NAMALWA (cell line): Measurements from ENCODE around the gene GLUD1.
"Not testable (repeated sequence)": the region's sequence is repeated elsewhere in the genome, so short reads cannot be mapped to it uniquely, and the experiment has no call there.

Experiments used
- DNase-seq: peaks from one replicate; pipeline ENCODE4 v3.0.0-alpha.2; 2015; ENCODE audit warnings: low spot score

Gene GLUD1

DNA sequence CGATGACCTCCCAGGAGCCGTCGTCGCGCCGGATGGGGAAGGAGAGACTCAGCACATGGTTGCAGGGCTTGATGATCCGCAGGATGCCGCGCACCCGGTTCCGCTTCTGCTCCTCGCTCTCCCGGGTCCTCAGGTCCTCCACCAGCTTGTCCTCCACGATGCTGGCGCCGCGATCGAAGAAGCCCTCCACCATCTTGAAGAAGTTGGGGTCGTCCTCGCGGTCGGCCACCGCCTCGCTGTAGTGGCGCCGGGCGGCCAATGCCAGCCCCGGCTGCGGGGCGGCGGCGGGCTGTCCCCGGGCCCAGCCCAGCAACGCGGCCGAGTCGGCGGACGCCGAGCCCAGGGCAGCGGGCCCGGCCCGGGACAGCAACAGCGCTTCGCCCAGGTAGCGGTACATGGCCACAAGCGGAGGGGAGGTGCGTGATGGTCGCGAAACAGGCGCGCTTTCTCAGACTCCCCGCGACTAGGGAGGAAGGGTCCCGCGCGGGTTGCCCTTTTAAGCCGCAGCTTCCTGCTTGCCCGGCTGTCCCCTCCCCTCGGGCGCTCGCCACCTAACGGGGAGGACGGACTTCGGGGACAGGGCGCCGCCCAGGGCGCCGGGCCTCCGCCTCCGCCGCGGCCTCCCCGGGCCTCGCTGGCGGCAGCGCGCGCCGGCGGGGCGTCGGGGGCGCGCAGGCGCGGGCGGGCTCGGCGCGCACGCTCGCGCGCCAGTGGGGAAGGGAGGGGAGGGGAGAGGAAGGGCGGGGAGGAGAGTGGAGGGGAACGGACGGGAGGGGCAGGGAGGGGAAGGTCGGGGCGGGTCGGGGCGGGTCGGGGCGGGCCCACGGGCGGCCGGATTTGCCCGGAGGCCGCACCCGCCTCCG is at the start of gene GLUD1, which contains the start of gene SHLD2:
TSS of gene GLUD1 (minus strand) at position 471 of the 863 bp plus-strand sequence. CDS start at position 397, 74 bp downstream.
TSS of gene SHLD2 (plus strand) at position 834 of the 863 bp plus-strand sequence. CDS start 56,149 bp downstream, outside the sequence.
- DNase-seq, result peak; percentile 94

DNA sequence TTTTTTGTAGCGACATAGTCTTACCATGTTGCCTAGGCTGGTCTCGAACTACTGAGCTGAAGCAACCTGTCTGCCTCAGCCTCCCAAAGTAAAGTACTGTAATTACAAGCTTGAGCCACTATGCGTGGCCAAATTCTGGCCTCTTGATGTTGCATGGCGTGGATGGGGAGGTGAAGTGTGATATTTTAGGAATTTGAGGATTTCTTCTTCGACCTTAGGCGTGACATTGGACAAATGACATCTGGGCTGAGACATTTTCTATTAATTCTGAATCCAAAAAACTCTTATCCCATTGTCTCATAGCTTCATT is 48.4 kb upstream of the GLUD1 start:
- not testable (repeated sequence) for DNase-seq

DNA sequence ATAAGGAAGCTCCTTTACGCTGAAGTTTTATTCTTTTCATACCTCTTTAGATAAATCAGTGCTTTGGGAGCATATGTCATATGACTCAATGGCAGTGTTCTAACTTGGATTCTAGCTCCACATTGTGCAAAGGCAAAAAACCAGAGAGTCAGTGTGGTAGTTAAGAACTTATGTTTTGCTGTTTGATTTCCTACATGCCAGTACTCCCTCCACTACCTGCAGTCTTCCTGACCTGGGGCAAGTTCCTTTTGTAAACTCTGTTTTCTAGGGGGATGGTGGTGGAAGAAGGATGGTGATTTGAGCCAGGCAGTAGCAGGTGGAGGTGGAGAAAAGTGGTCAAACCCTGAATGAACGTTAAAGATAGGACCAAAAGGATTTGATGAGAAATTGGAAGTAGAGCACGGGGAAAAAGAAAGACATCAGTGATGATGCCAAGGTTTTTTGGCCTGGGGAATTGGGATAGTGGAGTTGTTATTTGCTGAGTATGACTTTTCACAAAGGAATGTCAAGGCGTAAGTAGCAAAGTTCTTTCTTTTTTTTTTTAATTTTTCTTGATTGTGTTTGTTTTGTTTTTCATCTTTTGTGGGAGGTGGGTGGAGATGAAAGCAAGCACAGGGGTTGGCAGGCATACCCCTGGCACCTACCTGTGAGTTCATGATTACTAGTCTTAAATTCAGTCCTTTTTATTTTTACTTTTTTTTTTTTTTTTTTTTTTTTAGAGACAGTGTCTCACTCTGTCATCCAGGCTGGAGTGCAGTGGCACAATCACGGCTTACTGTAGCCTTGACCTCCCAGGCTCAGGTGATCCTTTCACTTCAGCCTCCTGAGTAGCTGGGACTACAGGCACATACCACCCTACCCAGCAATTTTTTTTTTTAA is 47.8 kb upstream of the GLUD1 start:
- not testable (repeated sequence) for DNase-seq

DNA sequence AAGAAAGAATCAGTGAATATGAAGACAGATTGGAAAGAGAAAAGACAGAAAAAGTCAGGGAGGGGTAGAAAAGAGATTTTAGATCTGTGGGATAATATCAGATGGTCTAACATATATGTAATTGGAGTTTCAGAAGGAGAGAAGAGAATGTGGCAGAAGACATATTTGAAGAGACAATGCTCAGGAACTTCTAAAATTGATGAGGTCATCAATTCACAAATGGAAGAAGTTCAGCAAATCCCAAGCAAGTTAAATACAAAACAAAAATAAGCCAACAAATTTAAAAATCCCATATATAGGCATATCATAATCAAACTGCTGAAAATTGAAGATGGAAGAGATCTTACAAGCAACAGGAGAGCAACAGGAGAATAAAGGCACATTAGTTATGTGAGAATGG is 42.8 kb upstream of the GLUD1 start:
- not testable (repeated sequence) for DNase-seq

DNA sequence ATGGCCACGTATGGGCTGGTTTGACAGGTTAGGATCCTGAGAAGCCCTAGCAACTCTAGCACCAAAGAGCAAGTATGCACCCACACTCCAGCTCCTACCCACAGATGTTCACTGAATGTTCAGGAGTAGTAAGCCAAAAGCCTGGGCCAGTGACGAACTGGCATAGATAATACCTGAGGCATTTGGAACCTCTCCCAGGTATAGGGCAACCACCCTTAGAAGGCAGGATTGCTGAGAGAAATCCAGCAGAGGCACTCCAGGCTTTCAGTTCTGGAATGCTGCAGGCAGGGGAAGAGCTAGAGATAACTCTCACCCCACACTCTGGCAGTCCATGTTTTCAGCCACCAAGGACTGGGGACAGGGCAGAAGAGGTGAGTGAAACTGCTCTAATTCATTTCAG is 39.8 kb upstream of the GLUD1 start:
- not testable (repeated sequence) for DNase-seq

DNA sequence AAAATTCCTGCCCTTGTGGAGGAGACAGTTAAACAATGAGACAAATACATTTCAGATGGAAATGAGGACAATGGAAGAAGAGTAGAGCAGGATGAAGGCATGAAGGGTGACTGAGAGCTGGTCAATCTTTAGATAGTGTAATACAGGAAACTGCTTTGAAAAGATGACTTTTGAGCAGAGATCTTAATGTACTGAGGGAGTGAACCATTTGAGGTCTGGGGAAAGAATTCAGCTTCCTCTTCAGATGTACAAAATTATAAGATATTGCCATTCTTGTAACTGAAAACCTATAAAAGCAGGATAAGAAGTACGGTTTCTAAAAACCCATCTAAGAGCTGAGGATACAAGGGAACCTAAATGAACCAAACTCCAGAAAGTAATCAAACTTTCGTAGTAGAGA is 39.3 kb upstream of the GLUD1 start:
- not testable (repeated sequence) for DNase-seq

DNA sequence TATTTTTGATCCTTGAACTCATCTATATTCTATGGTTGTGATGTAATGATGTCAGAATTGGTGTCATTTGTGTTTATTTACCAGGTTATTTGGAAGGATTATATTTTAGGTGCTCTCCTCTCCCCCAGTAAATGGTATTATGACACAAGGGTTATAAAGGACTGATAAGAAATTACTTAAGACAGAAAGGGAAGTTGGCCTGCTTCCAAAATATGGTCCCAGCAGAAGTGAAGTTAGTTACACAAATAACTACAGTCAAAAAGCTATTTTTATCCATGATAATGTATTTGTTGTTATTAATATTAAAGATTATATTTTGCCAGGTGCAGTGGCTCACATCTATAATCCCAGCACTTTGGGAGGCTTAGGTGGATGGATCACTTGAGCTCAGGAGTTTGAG is 37.5 kb upstream of the GLUD1 start:
- DNase-seq, result peak; percentile 13

DNA sequence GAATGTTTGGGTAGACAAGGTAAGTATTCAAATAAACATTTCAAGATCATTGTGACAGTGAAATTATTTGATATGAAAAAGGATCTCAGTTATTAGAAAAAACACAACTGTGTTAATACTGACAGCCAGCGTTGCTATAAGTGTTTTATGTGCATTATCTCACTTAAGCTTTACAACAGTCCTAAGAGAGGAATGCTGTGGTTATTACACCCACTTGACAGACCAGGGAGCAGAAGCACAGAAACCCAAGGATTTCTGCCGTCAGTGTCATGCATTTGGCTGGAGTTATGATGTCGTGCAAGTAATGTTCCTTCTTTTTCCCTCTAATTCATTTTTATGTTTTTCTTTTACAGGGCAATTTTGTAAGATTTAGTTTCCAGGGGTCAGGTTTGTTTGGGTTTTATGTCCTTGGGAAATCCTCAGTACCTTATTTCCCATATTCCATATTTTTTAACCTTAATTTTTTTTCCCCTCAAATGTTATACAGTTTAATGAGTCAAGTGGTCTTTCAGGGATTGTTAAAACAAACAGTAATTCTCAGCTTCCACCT is 33.0 kb upstream of the GLUD1 start:
- DNase-seq, result not testable (repeated sequence)

DNA sequence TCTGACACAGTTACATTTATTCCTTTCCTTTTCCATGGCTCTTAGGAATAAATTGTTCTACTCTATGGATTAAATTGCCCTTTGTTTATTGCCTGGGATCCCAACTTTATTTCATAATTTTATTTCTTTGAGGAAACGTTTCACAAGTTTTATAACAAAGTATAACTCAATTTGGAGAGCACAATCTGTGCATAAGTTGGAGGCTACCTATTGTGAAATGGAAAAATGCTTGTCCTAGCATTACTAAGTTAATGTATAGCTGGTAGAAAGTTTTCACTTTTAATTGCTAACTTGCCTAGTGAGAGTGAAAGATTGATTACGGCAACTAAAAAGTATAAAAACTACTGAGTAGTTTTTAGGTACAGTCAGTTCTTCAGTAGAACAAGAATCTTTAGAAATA is 32.4 kb upstream of the GLUD1 start:
- not testable (repeated sequence) for DNase-seq

DNA sequence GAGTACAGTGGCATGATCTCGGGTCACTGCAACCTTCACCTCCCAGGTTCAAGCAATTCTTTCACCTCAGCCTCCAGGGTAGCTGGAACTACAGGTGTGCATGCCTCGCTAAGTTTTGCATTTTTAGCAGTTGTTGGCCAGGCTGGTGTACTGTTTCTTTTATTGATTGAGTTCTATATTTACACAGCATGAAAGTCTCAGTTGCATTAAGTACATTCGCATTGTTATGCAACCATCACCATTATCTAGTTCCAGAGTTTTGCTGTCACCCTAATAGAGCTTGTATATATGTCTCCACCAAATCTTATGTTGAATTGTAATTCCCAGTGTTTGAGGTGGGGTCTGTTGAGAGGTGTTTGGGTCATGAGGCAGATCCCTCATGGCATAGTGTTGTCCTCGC is 28.7 kb upstream of the GLUD1 start:
- DNase-seq, result not testable (repeated sequence)

DNA sequence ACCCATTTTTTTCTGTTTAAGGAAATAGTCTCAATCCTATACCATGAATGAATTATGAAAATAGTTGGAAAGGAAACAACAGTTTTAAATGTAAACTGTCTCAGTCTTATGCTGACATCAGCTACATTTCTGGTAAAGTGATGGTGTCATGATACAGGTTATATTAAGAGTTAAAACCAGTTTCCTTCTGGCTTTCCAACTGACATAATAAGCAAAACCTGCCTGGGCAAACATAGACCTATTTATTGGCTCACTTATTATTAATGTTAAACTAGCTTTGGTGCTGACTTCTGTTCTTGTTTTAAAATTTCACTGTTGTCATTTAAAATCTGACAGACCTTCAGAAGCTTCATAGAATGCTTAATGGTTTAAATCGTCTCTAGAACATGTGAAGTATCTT is 24.4 kb upstream of the GLUD1 start:
- not testable (repeated sequence) for DNase-seq

DNA sequence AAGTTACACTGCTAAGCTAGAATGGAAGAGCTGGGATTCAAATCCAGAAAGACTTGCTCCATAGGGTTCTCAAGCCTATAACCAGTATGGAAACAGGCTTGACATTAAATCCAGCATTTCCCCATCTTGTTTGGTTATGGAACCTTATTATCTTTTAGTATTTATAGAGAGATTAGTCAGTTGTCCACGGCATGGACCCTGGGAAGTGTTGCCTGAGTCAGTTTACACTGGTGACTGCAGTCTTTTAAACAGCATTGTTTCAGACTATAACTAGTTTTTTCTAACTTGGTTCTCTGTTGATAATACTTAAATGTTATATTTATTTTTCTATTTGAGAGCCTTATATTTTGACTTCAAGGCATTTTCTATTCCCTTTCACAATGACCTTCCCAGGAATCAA is 23.5 kb upstream of the GLUD1 start:
- DNase-seq, result not testable (repeated sequence)

DNA sequence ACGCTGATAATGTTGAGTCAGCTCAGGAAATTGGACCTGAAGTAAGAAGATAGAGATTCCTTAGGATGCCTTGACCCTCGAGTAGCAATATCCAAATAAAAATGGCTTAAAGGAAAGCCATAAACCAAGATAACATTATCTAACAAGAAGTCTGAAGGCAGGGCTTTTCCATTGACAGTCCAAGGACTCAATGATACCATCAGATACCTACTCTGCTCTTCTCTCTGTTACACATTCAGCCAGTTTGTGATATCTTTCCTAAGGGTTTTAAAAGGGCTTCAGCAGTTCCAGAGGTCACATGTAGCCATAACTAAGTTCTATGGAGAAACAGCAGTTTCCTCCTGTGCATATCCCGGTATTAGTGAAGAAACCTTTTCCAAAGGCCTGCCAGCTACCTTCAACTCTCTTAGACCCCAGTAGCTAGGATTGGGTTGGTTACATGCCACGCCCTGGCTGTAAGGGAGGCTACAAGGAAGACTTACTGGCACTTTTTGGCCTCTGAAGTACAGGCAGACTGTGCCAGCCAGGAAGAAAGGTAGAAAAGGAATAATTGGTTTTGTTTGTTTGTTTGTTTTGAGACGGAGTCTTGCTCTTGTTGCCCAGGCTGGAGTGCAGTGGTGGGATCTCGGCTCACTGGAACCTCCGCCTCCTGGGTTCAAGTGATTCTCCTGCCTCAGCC is 10.9 kb upstream of the GLUD1 start:
- DNase-seq, result no peak

DNA sequence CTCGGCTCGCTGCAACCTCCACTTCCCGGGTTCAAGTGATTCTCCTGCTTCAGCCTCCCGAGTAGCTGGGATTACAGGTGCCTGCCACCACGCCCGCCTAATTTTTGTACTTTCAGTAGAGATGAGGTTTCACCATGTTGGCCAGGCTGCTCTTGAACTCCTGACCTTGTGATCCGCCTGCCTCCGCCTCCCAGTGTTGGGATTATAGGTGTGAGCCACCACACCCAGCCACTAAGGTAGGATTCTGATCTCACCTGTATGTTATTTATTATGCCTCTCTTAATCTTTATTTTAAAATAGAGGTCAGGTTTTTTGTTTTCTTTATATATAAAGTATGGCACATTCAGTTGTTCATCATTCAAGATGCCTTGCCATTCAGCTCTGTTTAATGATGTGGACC is 10.1 kb upstream of the GLUD1 start:
- not testable (repeated sequence) for DNase-seq

DNA sequence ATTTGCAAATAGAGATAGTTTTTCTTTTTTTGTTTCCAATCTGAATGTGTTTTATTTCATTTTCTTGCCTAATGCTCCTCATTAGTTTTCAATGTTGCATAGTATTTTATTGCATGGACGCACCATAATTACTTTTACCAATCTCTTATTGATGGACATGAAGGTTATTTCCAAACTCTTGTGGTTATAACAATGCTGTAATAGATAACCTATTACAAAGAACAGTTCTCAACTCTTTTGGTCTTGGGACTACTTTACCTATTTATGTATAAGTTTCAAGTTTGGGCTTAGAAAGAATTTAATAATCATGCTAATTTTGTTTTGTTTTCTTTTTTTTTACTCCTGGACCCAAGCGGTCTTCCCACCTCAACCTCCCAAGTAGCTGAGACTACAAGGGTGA is 7.4 kb upstream of the GLUD1 start:
- no peak for DNase-seq

DNA sequence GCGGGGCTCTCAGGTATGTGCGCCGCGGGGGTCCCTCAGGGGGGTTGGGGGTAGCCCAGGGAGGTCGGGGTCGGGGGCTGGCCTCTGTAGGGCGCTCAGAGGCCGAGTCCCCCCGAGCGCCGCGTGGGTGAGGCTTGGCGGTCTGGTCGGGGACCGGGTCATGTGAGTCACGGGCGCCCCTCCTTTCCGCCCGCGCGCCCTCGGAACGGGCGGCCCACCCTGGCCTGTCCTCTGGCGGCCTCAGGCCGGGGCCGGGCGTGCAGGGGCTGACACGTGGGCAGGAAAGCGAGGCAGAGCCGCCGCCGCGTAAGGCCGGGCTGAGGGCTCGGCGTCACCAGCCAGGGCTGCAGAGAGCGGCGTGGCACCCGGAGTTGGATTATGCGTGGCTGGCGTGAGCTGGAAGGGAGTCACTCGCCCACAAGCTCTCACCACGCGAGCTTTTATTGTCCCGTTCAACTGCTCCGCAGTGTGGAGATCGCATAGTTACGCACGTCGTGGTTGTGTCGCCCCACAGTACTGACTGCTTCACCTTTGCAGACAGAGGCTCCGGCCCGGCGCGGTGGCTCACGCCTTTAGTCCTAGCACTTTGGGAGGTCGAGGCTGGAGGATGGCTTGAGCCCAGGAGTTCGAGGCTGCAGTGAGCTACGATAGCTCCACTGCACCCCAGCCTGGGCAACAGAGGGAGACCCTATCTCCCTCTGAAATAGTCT is 748 bp upstream of the GLUD1 start:
- peak; percentile 81 for DNase-seq

DNA sequence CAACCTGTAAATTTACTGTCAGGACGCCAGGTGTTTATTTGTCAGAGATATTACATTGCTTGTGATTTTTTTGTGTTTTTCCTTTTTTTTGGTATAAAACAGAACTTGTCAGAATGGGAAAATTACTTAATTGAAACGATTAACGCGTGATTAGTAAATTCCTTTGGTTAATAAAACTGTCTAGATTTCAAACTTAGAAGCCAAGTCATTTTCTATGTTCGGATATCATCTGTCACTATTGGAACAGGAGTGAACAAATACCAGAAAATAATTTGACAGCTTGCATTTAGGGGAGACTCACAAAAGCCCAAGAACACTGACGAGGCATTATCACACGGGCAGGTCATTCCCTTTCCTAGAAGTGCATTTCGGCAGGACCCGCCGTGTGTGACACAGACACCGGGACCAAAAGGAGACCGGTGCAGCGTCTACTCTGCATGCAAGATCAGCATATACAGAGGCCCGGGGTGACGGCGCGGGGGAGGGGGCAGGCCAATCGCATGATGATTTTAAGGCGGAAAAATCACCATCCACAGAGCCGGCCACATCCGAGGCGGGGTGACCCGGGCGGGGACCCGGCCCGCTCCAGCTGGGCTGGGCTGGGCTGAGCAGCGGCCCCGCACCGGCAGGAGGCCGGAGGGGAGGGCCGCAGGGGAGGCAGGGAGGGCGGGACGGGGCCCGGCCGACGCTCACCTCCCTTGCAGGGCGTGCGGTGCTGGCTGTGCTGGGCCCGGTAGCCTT is 841 bp downstream of the GLUD1 start:
- peak; percentile 75 for DNase-seq

DNA sequence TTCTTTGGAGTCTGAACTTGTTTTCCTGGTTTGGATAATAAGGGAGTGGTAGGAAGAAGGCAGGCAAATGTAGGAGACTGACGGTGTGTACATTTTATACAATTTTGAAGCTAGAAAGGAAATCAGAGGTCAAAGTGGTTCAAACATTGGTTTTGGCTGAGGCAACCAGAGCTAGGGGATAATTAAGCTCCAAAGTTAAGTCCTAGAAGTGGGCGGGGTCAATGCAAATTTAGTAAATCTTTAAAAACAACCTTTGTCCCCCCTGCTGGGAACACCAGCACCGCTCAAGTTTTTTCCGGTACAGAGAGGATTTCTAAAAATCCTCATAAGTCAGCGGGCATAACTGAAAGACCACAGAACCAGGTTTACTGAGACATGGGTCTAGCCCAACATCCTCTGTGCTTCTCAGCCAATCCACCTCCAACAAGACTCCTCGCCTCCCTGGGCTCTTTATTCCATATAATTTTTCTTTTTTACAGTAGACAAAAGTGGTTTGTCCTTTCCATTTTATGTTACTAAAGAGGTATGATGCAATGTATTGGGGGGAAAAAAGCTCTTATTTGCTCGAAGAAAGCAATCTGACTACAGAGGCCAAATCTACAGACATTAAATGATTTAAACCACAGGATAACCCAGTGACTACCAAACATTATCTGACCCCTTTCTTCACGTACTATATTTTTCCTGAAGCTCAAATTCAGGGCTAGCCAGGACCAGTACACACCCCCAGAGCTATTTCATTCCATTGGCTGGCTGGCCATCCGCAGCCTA is 1.6 kb downstream of the GLUD1 start:
- DNase-seq, result peak; percentile 69

DNA sequence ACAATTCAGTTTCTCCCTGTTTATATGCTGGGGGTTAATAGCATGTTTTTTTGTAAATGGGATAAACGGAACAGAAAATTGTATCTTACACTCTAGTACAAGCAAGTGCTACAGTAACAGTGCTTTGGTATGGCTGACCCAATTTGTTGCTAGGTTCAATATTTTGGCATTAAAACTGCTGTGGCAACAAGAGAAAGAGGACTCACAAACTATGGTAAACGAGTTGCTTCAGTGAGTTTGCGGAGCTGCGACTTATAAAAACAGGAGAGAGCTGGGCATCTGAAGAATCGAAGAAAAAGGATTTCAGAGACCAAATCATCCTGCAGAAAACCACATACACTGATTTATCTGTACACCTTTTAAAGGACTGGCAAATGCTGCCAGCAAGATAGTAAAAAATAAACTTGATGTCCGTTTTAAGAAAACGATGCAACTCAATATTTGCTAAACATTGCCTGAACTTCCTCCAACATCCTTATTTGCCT is 2.2 kb downstream of the GLUD1 start:
- peak; percentile 59 for DNase-seq

DNA sequence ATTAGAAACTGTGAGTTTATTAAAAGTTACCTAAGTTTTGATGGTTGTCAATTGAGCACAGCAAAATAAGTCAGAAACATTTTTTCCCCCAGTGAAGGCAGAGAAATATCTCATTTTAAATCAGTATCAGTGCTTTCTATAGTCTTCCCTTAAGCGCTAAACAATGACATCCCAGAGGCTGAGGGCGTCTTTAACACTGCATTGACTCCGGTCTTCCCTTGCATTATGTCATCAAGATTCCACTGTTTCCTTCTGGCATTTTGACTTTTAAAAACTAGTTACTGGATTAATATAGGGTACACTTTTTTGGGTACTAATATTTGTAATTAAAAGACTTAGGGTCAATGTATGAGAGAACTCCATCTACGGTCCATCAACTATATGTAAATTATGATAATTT is 3.9 kb downstream of the GLUD1 start:
- DNase-seq, result no peak
